Kasumi-1 (cell line): ENCODE data around the gene RS1.

Experiments used
- DNase-seq, 2 experiments: peaks; one replicate each; lab custom pipeline; 2025; lab: John Stamatoyannopoulos, UW

The RS1 gene

GRCh38 chrX:18668071-18668835 lies 3.7 kb downstream of the RS1 start:
- DNase-seq = no peak

GRCh38 chrX:18666614-18667013 lies 5.3 kb downstream of the RS1 start:
- no peak for DNase-seq

GRCh38 chrX:18664947-18665346 lies 7.0 kb downstream of the RS1 start:
- no peak for DNase-seq

- no peak for DNase-seq
Measured at GRCh38 chrX:18661273-18661672, 10.6 kb downstream of the RS1 start.

GRCh38 chrX:18654875-18655836 lies 16.8 kb downstream of the RS1 start:
- DNase-seq = no peak

- DNase-seq = no peak
Measured at GRCh38 chrX:18652636-18653035, 19.3 kb downstream of the RS1 start.

- DNase-seq = no peak
Measured at GRCh38 chrX:18650662-18651061, 21.2 kb downstream of the RS1 start.

- no peak for DNase-seq
Measured at GRCh38 chrX:18649498-18649951, 22.4 kb downstream of the RS1 start.

- no peak for DNase-seq
Measured at GRCh38 chrX:18647621-18648020, 24.3 kb downstream of the RS1 start.

GRCh38 chrX:18643853-18644252 lies 28.1 kb downstream of the RS1 start:
- DNase-seq = no peak

- DNase-seq = no peak
Measured at GRCh38 chrX:18643243-18643642, 28.7 kb downstream of the RS1 start.

- DNase-seq = no peak
Measured at GRCh38 chrX:18640686-18641085, 31.2 kb downstream of the RS1 start.

- DNase-seq = no peak
Measured at GRCh38 chrX:18639280-18639679, 32.6 kb downstream of the RS1 start.

GRCh38 chrX:18638398-18638797 lies 33.5 kb downstream of the RS1 start:
- no peak for DNase-seq

- DNase-seq = no peak
Measured at GRCh38 chrX:18630934-18631333, 41.0 kb downstream of the RS1 start.

- no peak for DNase-seq
Measured at GRCh38 chrX:18624599-18624998, 47.3 kb downstream of the RS1 start.

GRCh38 chrX:18620349-18620748 lies 51.6 kb downstream of the RS1 start:
- DNase-seq = no peak

GRCh38 chrX:18619288-18619687 lies 52.6 kb downstream of the RS1 start:
- DNase-seq = no peak

- DNase-seq = no peak
Measured at GRCh38 chrX:18617407-18617750, 54.5 kb downstream of the RS1 start.

- DNase-seq = no peak
Measured at GRCh38 chrX:18616688-18617406, 55.1 kb downstream of the RS1 start.

GRCh38 chrX:18613930-18614639 lies 57.8 kb downstream of the RS1 start:
- no peak for DNase-seq

GRCh38 chrX:18607966-18608365 lies 63.9 kb downstream of the RS1 start:
- no peak for DNase-seq
